Right cardiac atrium (tissue), 5 donors: ENCODE results near the gene CEP170B. TPM values are rescaled to one million over a fixed set of nuclear protein-coding genes. Genes with fewer than 3 reads are reported as not detected.
"Not testable (repeated sequence)": the region's sequence is repeated elsewhere in the genome, so short reads cannot be mapped to it uniquely, and the experiment has no call there.

Experiments used
- ATAC-seq, 2 donors: fragments of 200-7000 bp; cut with Tn5 transposase; one replicate each; pipeline versions ENCODE4 v1.8.0 to v1.9.1; 2020; ENCODE audit warnings: moderate library complexity in 2 of 2, mild to moderate bottlenecking in 1 of 2
- DNase-seq, 3 donors: peaks; one replicate each; pipeline ENCODE4 v3.0.0-alpha.2; 2020
- H3K27ac ChIP-seq: one replicate; pipeline ENCODE4 v1.5.1; 2013; ENCODE audit warnings: mild to moderate bottlenecking, low read length, control low read depth, moderate library complexity
- H3K27me3 ChIP-seq: one replicate; pipeline ENCODE4 v1.6.1; 2013; ENCODE audit not compliant: control insufficient read depth, insufficient read depth
- H3K4me1 ChIP-seq: one replicate; pipeline ENCODE4 v1.6.1; 2013; ENCODE audit warnings: low read length; ENCODE audit not compliant: control insufficient read depth, insufficient read depth
- H3K4me3 ChIP-seq: one replicate; pipeline ENCODE4 v1.5.1; 2013; ENCODE audit warnings: low read length, control low read depth
- H3K9me3 ChIP-seq: one replicate; pipeline ENCODE4 v1.6.1; 2013; ENCODE audit warnings: low read length; ENCODE audit not compliant: control insufficient read depth
- WGBS: extraction: QIAGEN DNeasy Blood & Tissue Kit; methylation state at CpG from one replicate; pipeline ENCODE4 v1.1.7; 2013; 5-methylcytosine and 5-hydroxymethylcytosine counted together
- intact Hi-C, 4 donors: fragments of 100-400 bp; cut with DNase I; formaldehyde crosslinking; loops; one replicate each; pipeline versions ENCODE4 v1.11.0 to v1.14.0; 2022 to 2023
- polyA plus RNA-seq: library from polyadenylated mRNA; stranded (reverse); fragments of 200-250 nt; gene quantifications from one replicate; pipeline ENCODE4 v1.2.3, GENCODE V29; 2013
- total RNA-seq, 4 donors: library from RNA; stranded (reverse); fragmentation: NEBNext Ultra II Directional; extraction: Animal tissue kit (Norgen Biotek cat#: 25700); gene quantifications; one replicate each; pipeline ENCODE4 v1.2.1, GENCODE V29; 2021
- donor health status: healthy with polysubstance abuse.
- donor health status: DM: no; HTN: yes; CAD: no.
- donor health status: DM: no; HTN: no; CAD: no.
- donor health status: DM: no; HTN: yes; CAD: no; lungs with severe emphysema.
- donor health status: DM: yes; HTN: yes; CAD: no.

Gene CEP170B
- total and polyA plus RNA-seq, 5 donors, result 8.4 to 19.1 (median 11.5) TPM

GRCh38 chr14:104895786-104896661, 31.0 kb downstream of the CEP170B start:
- H3K4me3 ChIP-seq, result no peak overlapping the region
- H3K4me1 ChIP-seq, result no peaks in the 10 kb centered on the region
- ATAC-seq (peak; percentile 7 to 21), DNase-seq (peak; percentile 42 to 75 (median 72))
- 67% methylated on average over 34 of the region's 34 CpGs for WGBS
- no peaks in the 10 kb centered on the region for H3K9me3 ChIP-seq
- H3K27me3 ChIP-seq, result no peaks in the 10 kb centered on the region
- H3K27ac ChIP-seq, result no peak overlapping the region
- intact Hi-C loops, result loop anchor here (2.0 to 10.0 kb wide), 3 partner anchors 149 to 151 kb away; no protein-coding TSS in a partner anchor

- Histone ChIP-seq H3K4me3 (no peak overlapping the region), H3K9me3 (no peaks in the 10 kb centered on the region), H3K27ac (no peak overlapping the region), H3K4me1 (no peaks in the 10 kb centered on the region), H3K27me3 (no peaks in the 10 kb centered on the region)
- intact Hi-C loops, result loop anchor here (2.0 to 10.0 kb wide), 3 partner anchors 147 to 150 kb away; no protein-coding TSS in a partner anchor
- DNase-seq, result peak; percentile 14 to 60 (median 54)
- ATAC-seq, result no peak
- WGBS, result 88% methylated on average over 37 of the region's 37 CpGs
These were observed 32.5 kb downstream of the CEP170B start for GRCh38 chr14:104897330-104898194.

GRCh38 chr14:104898195-104898558, 33.1 kb downstream of the CEP170B start:
- no peak overlapping the region for H3K27ac ChIP-seq
- DNase-seq (no peak), ATAC-seq (no peak)
- no peaks in the 10 kb centered on the region for H3K9me3 ChIP-seq
- WGBS, result 90% methylated on average over 7 of the region's 7 CpGs
- H3K4me3 ChIP-seq, result no peak overlapping the region
- no peaks in the 10 kb centered on the region for H3K27me3 ChIP-seq
- H3K4me1 ChIP-seq, result no peaks in the 10 kb centered on the region
- intact Hi-C loops, result loop anchor here in 3 of 4 donors (5.0 to 10.0 kb wide), 2 partner anchors 147 to 149 kb away; no protein-coding TSS in a partner anchor

GRCh38 chr14:104898870-104899510, 33.9 kb downstream of the CEP170B start:
- whole genome bisulfite sequencing, result 67% methylated on average over 24 of the region's 24 CpGs
- no peak for ATAC-seq
- DNase-seq, result peak; percentile 38 to 60 (median 56)
- no peak overlapping the region for H3K27ac ChIP-seq
- H3K9me3 ChIP-seq, result no peaks in the 10 kb centered on the region
- H3K27me3 ChIP-seq, result no peaks in the 10 kb centered on the region
- H3K4me3 ChIP-seq, result no peak overlapping the region
- intact Hi-C loops, result loop anchor here in 3 of 4 donors (5.0 to 10.0 kb wide), 2 partner anchors 146 to 148 kb away; no protein-coding TSS in a partner anchor
- no peaks in the 10 kb centered on the region for H3K4me1 ChIP-seq

GRCh38 chr14:104899781-104900180, 34.7 kb downstream of the CEP170B start:
- WGBS, result 45% methylated on average over 2 of the region's 2 CpGs
- intact Hi-C loops, result loop anchor here in 3 of 4 donors (5.0 to 10.0 kb wide), 2 partner anchors 145 to 148 kb away; no protein-coding TSS in a partner anchor
- H3K9me3 ChIP-seq, result no peaks in the 10 kb centered on the region
- DNase-seq, result no peak
- no peaks in the 10 kb centered on the region for H3K4me1 ChIP-seq
- H3K27ac ChIP-seq, result no peak overlapping the region
- no peaks in the 10 kb centered on the region for H3K27me3 ChIP-seq
- ATAC-seq, result no peak
- H3K4me3 ChIP-seq, result no peak overlapping the region

- intact Hi-C loops, result no loop called here
- Histone ChIP-seq H3K9me3 (no peaks in the 10 kb centered on the region), H3K4me3 (no peak overlapping the region), H3K27ac (no peak overlapping the region), H3K4me1 (no peaks in the 10 kb centered on the region), H3K27me3 (no peaks in the 10 kb centered on the region)
- 84% methylated on average over 12 of the region's 12 CpGs for WGBS
- DNase-seq (no peak), ATAC-seq (no peak)
These were observed 35.8 kb downstream of the CEP170B start for GRCh38 chr14:104900639-104901512.

GRCh38 chr14:104903990-104904389, 38.9 kb downstream of the CEP170B start:
- Histone ChIP-seq H3K27me3 (no peaks in the 10 kb centered on the region), H3K27ac (no peak overlapping the region), H3K4me3 (no peak overlapping the region), H3K4me1 (no peaks in the 10 kb centered on the region), H3K9me3 (no peaks in the 10 kb centered on the region)
- WGBS, result 92% methylated on average over 7 of the region's 7 CpGs
- no peak for ATAC-seq
- intact Hi-C loops, result no loop called here
- no peak for DNase-seq

GRCh38 chr14:104904650-104905578, 39.8 kb downstream of the CEP170B start:
- WGBS, result 67% methylated on average over 38 of the region's 38 CpGs
- not testable (repeated sequence) for H3K27ac ChIP-seq

GRCh38 chr14:104905579-104905933, 40.5 kb downstream of the CEP170B start:
- not testable (repeated sequence) for ATAC-seq

More at GRCh38 chr14:104904650-104905578, 39.8 kb downstream of the CEP170B start:
- intact Hi-C loops, H3K4me1 ChIP-seq, DNase-seq, H3K27me3 ChIP-seq, H3K4me3 ChIP-seq, ATAC-seq, H3K9me3 ChIP-seq: not testable (repeated sequence)

More at GRCh38 chr14:104905579-104905933, 40.5 kb downstream of the CEP170B start:
- H3K4me3 ChIP-seq, H3K9me3 ChIP-seq, H3K4me1 ChIP-seq, H3K27me3 ChIP-seq, DNase-seq, H3K27ac ChIP-seq, intact Hi-C loops: not testable (repeated sequence)
- WGBS, result 80% methylated on average over 28 of the region's 28 CpGs
